GM23248 (cell line): ENCODE data around the gene AGAP1. TPM values are rescaled to one million over a fixed set of nuclear protein-coding genes. Genes with fewer than 3 reads are reported as not detected.

ENCODE experiments used
- DNase-seq: peaks from one replicate; pipeline ENCODE4 v3.0.0-alpha.2; 2015
- H2AFZ ChIP-seq: fragments of 200-600 bp; sonication (generic); 2 replicates; pipeline ENCODE4 v1.6.1; 2016; ENCODE audit warnings: antibody characterized with exemption
- H3F3A ChIP-seq: fragments of 200-600 bp; sonication (generic); 2 replicates; pipeline ENCODE4 v1.6.1; 2016; ENCODE audit warnings: mild to moderate bottlenecking, antibody characterized with exemption, mixed run types; ENCODE audit not compliant: insufficient read depth
- H3K27ac ChIP-seq: fragments of 200-600 bp; sonication (generic); 2 replicates; pipeline ENCODE4 v1.5.1; 2016; ENCODE audit warnings: mild to moderate bottlenecking
- H3K27me3 ChIP-seq: fragments of 200-600 bp; sonication (generic); replicated peaks from 2 replicates; pipeline ENCODE4 v1.6.1; 2016; ENCODE audit warnings: mild to moderate bottlenecking; ENCODE audit not compliant: insufficient read depth
- H3K36me3 ChIP-seq: fragments of 200-600 bp; sonication (generic); 2 replicates; pipeline ENCODE4 v1.6.1; 2016; ENCODE audit warnings: low read depth, mild to moderate bottlenecking
- H3K4me1 ChIP-seq: fragments of 200-600 bp; sonication (generic); 2 replicates; pipeline ENCODE4 v1.6.1; 2016; ENCODE audit warnings: mild to moderate bottlenecking; ENCODE audit not compliant: insufficient read depth
- H3K4me2 ChIP-seq: fragments of 200-600 bp; sonication (generic); one replicate; pipeline ENCODE4 v1.6.1; 2016; ENCODE audit warnings: mild to moderate bottlenecking; ENCODE audit not compliant: unreplicated experiment
- H3K4me3 ChIP-seq: fragments of 200-600 bp; sonication (generic); 2 replicates; pipeline ENCODE4 v1.5.1; 2016; ENCODE audit warnings: mild to moderate bottlenecking
- H3K79me2 ChIP-seq: fragments of 200-600 bp; sonication (generic); 2 replicates; pipeline ENCODE4 v1.6.1; 2016; ENCODE audit warnings: mild to moderate bottlenecking; ENCODE audit not compliant: insufficient read depth
- H3K9ac ChIP-seq: fragments of 200-600 bp; sonication (generic); 2 replicates; pipeline ENCODE4 v1.6.1; 2016; ENCODE audit warnings: mild to moderate bottlenecking
- H3K9me2 ChIP-seq: fragments of 200-600 bp; sonication (generic); 2 replicates; pipeline ENCODE4 v1.6.1; 2016; ENCODE audit warnings: mixed run types, mild to moderate bottlenecking, moderate library complexity; ENCODE audit not compliant: insufficient read depth
- H3K9me3 ChIP-seq: fragments of 200-600 bp; sonication (generic); one replicate; pipeline ENCODE4 v1.6.1; 2017; ENCODE audit warnings: low read depth
- H4K20me1 ChIP-seq: fragments of 200-600 bp; sonication (generic); 2 replicates; pipeline ENCODE4 v1.6.0; 2016; ENCODE audit not compliant: insufficient read depth
- EZH2 ChIP-seq: fragments of 200-600 bp; sonication (generic); IDR thresholded peaks from 2 replicates; pipeline ENCODE4 v1.6.1; 2018; ENCODE audit warnings: antibody characterized with exemption, mild to moderate bottlenecking; ENCODE audit not compliant: insufficient read depth, poor library complexity, severe bottlenecking
- EZH2phosphoT487 ChIP-seq: fragments of 200-600 bp; sonication (generic); IDR thresholded peaks from 2 replicates; pipeline ENCODE4 v1.6.1; 2018; ENCODE audit warnings: antibody characterized with exemption, moderate library complexity, mild to moderate bottlenecking, low read depth; ENCODE audit not compliant: insufficient read depth
- WGBS, 2 experiments: methylation state at CpG; one replicate each; pipeline ENCODE4 v1.1.6; 2015 to 2017; ENCODE audit warnings: low lambda C conversion rate in 2 of 2, low coverage in 1 of 2; ENCODE audit errors: missing lambda C conversion rate in 2 of 2; 5-methylcytosine and 5-hydroxymethylcytosine counted together
- in situ Hi-C: fragments of 300-500 bp; cut with MboI; formaldehyde crosslinking; loops from 2 replicates; pipeline ENCODE4 v1.15.0; 2020
- polyA plus RNA-seq: library from polyadenylated mRNA; unstranded; fragments of >200 nt; fragmentation: Nextera tagmentation; extraction: Ambion mirVana; gene quantifications from 2 replicates; pipeline ENCODE4 v1.2.1, GENCODE V29; 2016
- total RNA-seq: library from RNA; depleted of rRNA; stranded (reverse); fragments of >200 nt; shearing (Covaris generic); gene quantifications from 2 replicates; pipeline ENCODE4 v1.2.3, GENCODE V29; 2014

AGAP1 gene
- total and polyA plus RNA-seq, 2 experiments from 2014 or later = 2.2 to 9.9 TPM

- Histone ChIP-seq H2AFZ (no peak overlapping the region), H3K27me3 (no peaks in the 10 kb centered on the region), H4K20me1 (no peaks in the 10 kb centered on the region), H3K4me1 (no peaks in the 10 kb centered on the region), H3K27ac (no peak overlapping the region), H3K4me2 (no peak overlapping the region), H3K9me2 (no peaks in the 10 kb centered on the region), H3K4me3 (no peak overlapping the region), H3K9ac (no peak overlapping the region), H3K79me2 (no peaks in the 10 kb centered on the region), H3K36me3 (no peaks in the 10 kb centered on the region), H3K9me3 (no peaks in the 10 kb centered on the region), H3F3A (no peaks in the 10 kb centered on the region)
- TF ChIP-seq EZH2phosphoT487 = no peak
- no peak for TF ChIP-seq EZH2
- WGBS, 2 experiments = 79 to 85% methylated on average over 5 of the region's 5 CpGs
- in situ Hi-C loops = no loop called here
- DNase-seq = no peak
These were observed 627.0 kb downstream of the AGAP1 start for GRCh38 chr2:236120829-236121228.

- no peak overlapping the region for H3K4me3 ChIP-seq
- H4K20me1 ChIP-seq = no peaks in the 10 kb centered on the region
- no peaks in the 10 kb centered on the region for H3K36me3 ChIP-seq
- H3F3A ChIP-seq = no peaks in the 10 kb centered on the region
- H3K4me2 ChIP-seq = no peak overlapping the region
- DNase-seq = peak; percentile 29
- no peaks in the 10 kb centered on the region for H3K79me2 ChIP-seq
- H3K9me3 ChIP-seq = no peaks in the 10 kb centered on the region
- no peak for TF ChIP-seq EZH2phosphoT487
- TF ChIP-seq EZH2 = no peak
- no peaks in the 10 kb centered on the region for H3K4me1 ChIP-seq
- 92 to 96% methylated on average over 7 of the region's 7 CpGs for WGBS, 2 experiments
- in situ Hi-C loops = no loop called here
- H2AFZ ChIP-seq = no peak overlapping the region
- no peaks in the 10 kb centered on the region for H3K27me3 ChIP-seq
- no peak overlapping the region for H3K27ac ChIP-seq
- no peak overlapping the region for H3K9ac ChIP-seq
- H3K9me2 ChIP-seq = no peaks in the 10 kb centered on the region
These were observed 627.7 kb downstream of the AGAP1 start for GRCh38 chr2:236121546-236121945.

- Histone ChIP-seq H4K20me1 (no peaks in the 10 kb centered on the region), H3K27ac (no peak overlapping the region), H3K4me3 (no peak overlapping the region), H3K79me2 (no peaks in the 10 kb centered on the region), H3K36me3 (no peaks in the 10 kb centered on the region; the same call in 1 of the 2 replicates), H3K4me1 (no peaks in the 10 kb centered on the region), H3F3A (no peaks in the 10 kb centered on the region), H3K9me2 (no peaks in the 10 kb centered on the region), H3K27me3 (no peaks in the 10 kb centered on the region), H3K9me3 (no peaks in the 10 kb centered on the region), H3K9ac (no peak overlapping the region), H3K4me2 (no peak overlapping the region), H2AFZ (no peak overlapping the region)
- 71 to 72% methylated on average over 3 of the region's 3 CpGs for WGBS, 2 experiments
- TF ChIP-seq EZH2phosphoT487 = no peak
- no peak for TF ChIP-seq EZH2
- in situ Hi-C loops = no loop called here
- DNase-seq = no peak
These were observed 628.4 kb downstream of the AGAP1 start for GRCh38 chr2:236122236-236122635.

GRCh38 chr2:236123716-236124115 lies 629.9 kb downstream of the AGAP1 start:
- Histone ChIP-seq H3K36me3 (no peaks in the 10 kb centered on the region; the same call in 1 of the 2 replicates), H3K4me3 (no peak overlapping the region), H3K27ac (no peak overlapping the region), H3K27me3 (no peaks in the 10 kb centered on the region), H3K9me2 (no peaks in the 10 kb centered on the region), H3K9ac (no peak overlapping the region), H2AFZ (no peak overlapping the region), H3K4me1 (no peaks in the 10 kb centered on the region), H3K9me3 (no peaks in the 10 kb centered on the region), H4K20me1 (no peaks in the 10 kb centered on the region), H3K79me2 (no peaks in the 10 kb centered on the region), H3F3A (no peaks in the 10 kb centered on the region), H3K4me2 (no peak overlapping the region)
- 94 to 97% methylated on average over 18 to 19 of the region's 19 CpGs for WGBS, 2 experiments
- in situ Hi-C loops = no loop called here
- DNase-seq = no peak
- TF ChIP-seq EZH2phosphoT487 = no peak
- TF ChIP-seq EZH2 = no peak
